H9 (cell line): Measurements from ENCODE around the gene BASP1. TPM values are rescaled to one million over a fixed set of nuclear protein-coding genes. Genes with fewer than 3 reads are reported as not detected.

Experiments used
- DNase-seq: peaks from one replicate; pipeline ENCODE4 v3.0.0-alpha.2; 2017
- H2AFZ ChIP-seq: one replicate; pipeline ENCODE4 v1.6.1; 2013; ENCODE audit warnings: mild to moderate bottlenecking, low read length, control low read depth, moderate library complexity
- H2AK5ac ChIP-seq: 2 replicates; pipeline ENCODE4 v1.6.1; 2013; ENCODE audit warnings: low read length, control low read depth, mixed read lengths; ENCODE audit not compliant: insufficient read length
- H2BK120ac ChIP-seq: one replicate; pipeline ENCODE4 v1.6.1; 2013; ENCODE audit warnings: low read depth, mild to moderate bottlenecking, low read length, control low read depth, inconsistent platforms; ENCODE audit not compliant: poor library complexity, severe bottlenecking
- H2BK12ac ChIP-seq: 2 replicates; pipeline ENCODE4 v1.6.1; 2013; ENCODE audit warnings: low read length, control low read depth, mixed read lengths, low read depth; ENCODE audit not compliant: insufficient read length
- H2BK15ac ChIP-seq: 2 replicates; pipeline ENCODE4 v1.6.1; 2013; ENCODE audit warnings: low read depth, low read length, control low read depth
- H2BK20ac ChIP-seq: one replicate; pipeline ENCODE4 v1.6.1; 2013; ENCODE audit warnings: low read depth, mild to moderate bottlenecking, low read length, control low read depth, inconsistent platforms; ENCODE audit not compliant: poor library complexity, severe bottlenecking
- H2BK5ac ChIP-seq: 2 replicates; pipeline ENCODE4 v1.6.1; 2013; ENCODE audit warnings: low read length, control low read depth, mixed read lengths; ENCODE audit not compliant: insufficient read length
- H3K14ac ChIP-seq: 2 replicates; pipeline ENCODE4 v1.6.1; 2013; ENCODE audit warnings: low read length, control low read depth; ENCODE audit not compliant: insufficient read depth
- H3K18ac ChIP-seq: 2 replicates; pipeline ENCODE4 v1.6.1; 2013; ENCODE audit warnings: low read depth, mild to moderate bottlenecking, mixed read lengths, low read length, control low read depth; ENCODE audit not compliant: insufficient read length
- H3K23ac ChIP-seq: 2 replicates; pipeline ENCODE4 v1.6.1; 2013; ENCODE audit warnings: low read length, control low read depth, mixed read lengths, low read depth; ENCODE audit not compliant: insufficient read length
- H3K23me2 ChIP-seq: 2 replicates; pipeline ENCODE4 v1.6.1; 2013; ENCODE audit warnings: low read depth, mild to moderate bottlenecking, mixed read lengths, low read length, control low read depth; ENCODE audit not compliant: insufficient read length, poor library complexity, severe bottlenecking
- H3K27ac ChIP-seq: 2 replicates; pipeline ENCODE4 v1.5.1; 2013; ENCODE audit warnings: low read length, control low read depth, mixed read lengths, low read depth; ENCODE audit not compliant: insufficient read length
- H3K27me3 ChIP-seq: 2 replicates; pipeline ENCODE4 v1.6.1; 2013; ENCODE audit warnings: low read length, control low read depth, inconsistent platforms; ENCODE audit not compliant: insufficient read depth
- H3K4ac ChIP-seq: 2 replicates; pipeline ENCODE4 v1.6.1; 2013; ENCODE audit warnings: low read depth, mild to moderate bottlenecking, control low read depth, inconsistent platforms, low read length, moderate library complexity
- H3K4me1 ChIP-seq: 2 replicates; pipeline ENCODE4 v1.6.1; 2013; ENCODE audit warnings: low read length, control low read depth, inconsistent platforms; ENCODE audit not compliant: insufficient read depth
- H3K4me2 ChIP-seq: 2 replicates; pipeline ENCODE4 v1.6.1; 2013; ENCODE audit warnings: low read length, control low read depth, mixed read lengths; ENCODE audit not compliant: insufficient read length, insufficient read depth
- H3K56ac ChIP-seq: 2 replicates; pipeline ENCODE4 v1.6.1; 2013; ENCODE audit warnings: low read depth, mild to moderate bottlenecking, mixed read lengths, low read length, control low read depth; ENCODE audit not compliant: insufficient read length
- H3K79me1 ChIP-seq: 2 replicates; pipeline ENCODE4 v1.6.1; 2013; ENCODE audit warnings: low read depth, mild to moderate bottlenecking, moderate library complexity, low read length, control low read depth, inconsistent platforms; ENCODE audit not compliant: insufficient read depth, poor library complexity, severe bottlenecking
- H3K79me2 ChIP-seq: 2 replicates; pipeline ENCODE4 v1.6.1; 2013; ENCODE audit warnings: low read length, control low read depth, inconsistent platforms; ENCODE audit not compliant: insufficient read depth
- H3K9ac ChIP-seq: 2 replicates; pipeline ENCODE4 v1.6.1; 2013; ENCODE audit warnings: low read length, control low read depth, mixed read lengths; ENCODE audit not compliant: insufficient read length; ENCODE audit errors: extremely low read depth
- H3K9me3 ChIP-seq: one replicate; pipeline ENCODE4 v1.6.1; 2013; ENCODE audit warnings: low read depth, low read length, inconsistent platforms; ENCODE audit not compliant: control insufficient read depth
- H3T11ph ChIP-seq: one replicate; pipeline ENCODE4 v1.6.1; 2013; ENCODE audit warnings: mild to moderate bottlenecking, low read length, control low read depth, inconsistent platforms
- H4K20me1 ChIP-seq: one replicate; pipeline ENCODE4 v1.6.1; 2013; ENCODE audit not compliant: control insufficient read depth, insufficient read length, insufficient read depth
- H4K5ac ChIP-seq: 2 replicates; pipeline ENCODE4 v1.6.1; 2013; ENCODE audit warnings: low read depth, mild to moderate bottlenecking, mixed read lengths, low read length, control low read depth; ENCODE audit not compliant: insufficient read length
- H4K8ac ChIP-seq: replicated peaks from 2 replicates; pipeline ENCODE4 v1.6.1; 2013; ENCODE audit warnings: low read length, control low read depth, mixed read lengths, low read depth; ENCODE audit not compliant: insufficient read length
- H4K91ac ChIP-seq: 2 replicates; pipeline ENCODE4 v1.6.1; 2013; ENCODE audit warnings: low read depth, mild to moderate bottlenecking, moderate library complexity, mixed read lengths, low read length, control low read depth; ENCODE audit not compliant: insufficient read length
- H3K27ac Mint-ChIP-seq, 3 experiments: 2 replicates in 2 of 3; 3 replicates in 1 of 3; pipeline ENCODE4 v1.8.0; 2020 to 2021; ENCODE audit warnings: mixed read lengths in 3 of 3, mild to moderate bottlenecking in 1 of 3, moderate library complexity in 1 of 3
- H3K27me3 Mint-ChIP-seq: 2 replicates; pipeline ENCODE4 v1.8.0; 2021; ENCODE audit warnings: low read depth, mild to moderate bottlenecking, moderate library complexity, mixed read lengths
- H3K36me3 Mint-ChIP-seq, 3 experiments: 2 replicates in 2 of 3; 3 replicates in 1 of 3; pipeline ENCODE4 v1.8.0; 2020 to 2021; ENCODE audit warnings: low read depth in 3 of 3, mixed read lengths in 3 of 3; ENCODE audit not compliant: insufficient read depth in 1 of 3
- H3K4me1 Mint-ChIP-seq, 2 experiments: 2 replicates each; pipeline ENCODE4 v1.8.0; 2020; ENCODE audit warnings: mixed read lengths in 2 of 2
- H3K4me3 Mint-ChIP-seq, 2 experiments: 2 replicates in 1 of 2; 3 replicates in 1 of 2; pipeline ENCODE4 v1.8.0; 2020 to 2021; ENCODE audit warnings: mild to moderate bottlenecking in 2 of 2, mixed read lengths in 2 of 2, moderate library complexity in 1 of 2
- H3K9me3 Mint-ChIP-seq, 2 experiments: 2 replicates in 1 of 2; 3 replicates in 1 of 2; pipeline ENCODE4 v1.8.0; 2020; ENCODE audit warnings: mild to moderate bottlenecking in 2 of 2, mixed read lengths in 2 of 2, moderate library complexity in 1 of 2
- CTCF ChIP-seq: fragments of 200-600 bp; sonication (generic); conservative IDR thresholded peaks from 3 replicates; pipeline ENCODE4 v1.8.0; 2021; ENCODE audit warnings: antibody characterized with exemption, mild to moderate bottlenecking
- WGBS: extraction: QIAGEN DNeasy Blood & Tissue Kit; methylation state at CpG from one replicate; pipeline ENCODE4 v1.1.7; 2013; ENCODE audit warnings: missing lambda C conversion rate, low lambda C conversion rate, mixed read lengths; ENCODE audit not compliant: insufficient read length; ENCODE audit errors: extremely low coverage; 5-methylcytosine and 5-hydroxymethylcytosine counted together
- total RNA-seq: library from RNA; stranded (reverse); gene quantifications from 2 replicates; pipeline ENCODE4 v1.2.1, GENCODE V29; 2021

Gene BASP1
- total RNA-seq, 1 experiment from 2014 or later, result 180 TPM

GRCh38 chr5:17292434-17293015, 75.1 kb downstream of the BASP1 start:
- no peak overlapping the region for H2AFZ ChIP-seq
- Mint-ChIP-seq H3K27ac (no peak overlapping the region), H3K4me1 (peaks cover 0 to 4% of the 10 kb centered on the region in 2 experiments; a peak in 2 of 4 replicates), H3K9me3 (peaks cover 13 to 14% of the 10 kb centered on the region in 2 experiments), H3K4me3 (no peak overlapping the region), H3K36me3 (peaks cover 2 to 15% (median 11%) of the 10 kb centered on the region in 3 experiments; a peak in 6 of 7 replicates), H3K27me3 (peaks cover 2% of the 10 kb centered on the region; the same call in 1 of the 2 replicates)
- H3K4me2 ChIP-seq, result no peak overlapping the region
- no peaks in the 10 kb centered on the region for H3K79me1 ChIP-seq
- H3K9me3 ChIP-seq, result no peaks in the 10 kb centered on the region
- no peak overlapping the region for H2BK120ac ChIP-seq
- no CpG with 5 or more reads among the region's 12 CpGs for WGBS
- no peaks in the 10 kb centered on the region; the same call in 1 of the 2 replicates for H3K4me1 ChIP-seq
- H3K18ac ChIP-seq, result no peak overlapping the region
- H3K79me2 ChIP-seq, result no peaks in the 10 kb centered on the region
- no peak overlapping the region for H4K8ac ChIP-seq
- no peak overlapping the region for H3K56ac ChIP-seq
- no peak overlapping the region for H3K4ac ChIP-seq
- H3T11ph ChIP-seq, result no peak overlapping the region
- no peak overlapping the region for H4K91ac ChIP-seq
- no peak overlapping the region for H3K23ac ChIP-seq
- no peak overlapping the region for H3K9ac ChIP-seq
- no peaks in the 10 kb centered on the region for H3K23me2 ChIP-seq
- no peak overlapping the region for H4K5ac ChIP-seq
- H2BK5ac ChIP-seq, result no peak overlapping the region
- no peak overlapping the region for H3K14ac ChIP-seq
- H2AK5ac ChIP-seq, result no peak overlapping the region
- no peak for TF ChIP-seq CTCF
- H2BK20ac ChIP-seq, result no peak overlapping the region
- no peak overlapping the region for H2BK12ac ChIP-seq
- H4K20me1 ChIP-seq, result no peaks in the 10 kb centered on the region
- no peak overlapping the region for H3K27ac ChIP-seq
- H3K27me3 ChIP-seq, result no peaks in the 10 kb centered on the region
- H2BK15ac ChIP-seq, result no peak overlapping the region
- no peak for DNase-seq
